Renal cortex interstitium (tissue), 11 donors: ENCODE data around the gene KL. TPM values are rescaled to one million over a fixed set of nuclear protein-coding genes. Genes with fewer than 3 reads are reported as not detected.

Experiments used
- DNase-seq, 11 donors: peaks; one replicate each; pipeline ENCODE4 v3.0.0-alpha.2; 2013; ENCODE audit warnings: low read depth in 9 of 11, low spot score in 4 of 11; ENCODE audit errors: extremely low read depth in 1 of 11
- polyA plus RNA-seq, 3 donors: library from polyadenylated mRNA; unstranded; fragments of 120-200 nt; gene quantifications; one replicate each; pipeline ENCODE4 v1.2.1, GENCODE V29; 2013; ENCODE audit not compliant: insufficient read length in 3 of 3

KL gene
- polyA plus RNA-seq, 3 donors = 34.5 to 62.0 (median 41.8) TPM

DNA sequence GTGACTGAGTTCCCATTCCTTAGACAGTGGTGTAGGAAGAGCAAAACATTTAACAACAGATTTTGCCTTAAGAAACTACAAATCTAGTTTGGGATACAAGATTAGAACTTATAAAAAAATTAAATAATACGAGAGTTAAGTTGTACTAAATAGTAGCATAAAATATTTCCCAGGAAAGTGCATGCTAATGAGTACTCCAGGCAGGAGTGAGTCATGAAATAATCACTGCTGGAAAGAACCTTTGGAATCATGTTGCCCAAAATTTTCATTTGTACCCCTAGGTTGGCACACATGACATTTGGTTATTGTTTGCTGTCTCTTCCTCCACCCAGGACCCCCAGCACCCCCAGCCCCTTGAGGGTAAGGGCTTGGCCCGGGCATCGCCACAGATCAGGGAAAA, 26.3 kb upstream of the KL start:
- no peak for DNase-seq

DNA sequence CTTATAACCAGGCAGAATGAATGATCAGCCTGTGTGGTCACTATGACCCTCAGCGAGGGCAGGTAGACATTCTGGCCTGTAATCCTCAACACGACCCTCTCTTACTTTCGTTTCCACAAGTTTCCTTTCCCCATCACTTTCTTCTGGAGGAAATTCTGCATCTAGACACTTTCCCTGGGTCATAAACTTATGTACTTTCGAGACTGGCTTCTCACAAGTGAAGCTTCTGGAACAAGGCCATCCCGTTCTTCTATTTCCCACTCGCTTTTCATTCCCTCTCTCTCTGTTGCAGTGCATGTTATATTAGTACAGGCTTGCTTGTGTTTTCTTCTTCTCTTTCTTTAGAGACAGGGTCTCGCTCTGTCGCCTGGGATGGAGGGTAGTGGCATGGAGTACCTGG, 23.1 kb upstream of the KL start:
- DNase-seq = no peak

DNA sequence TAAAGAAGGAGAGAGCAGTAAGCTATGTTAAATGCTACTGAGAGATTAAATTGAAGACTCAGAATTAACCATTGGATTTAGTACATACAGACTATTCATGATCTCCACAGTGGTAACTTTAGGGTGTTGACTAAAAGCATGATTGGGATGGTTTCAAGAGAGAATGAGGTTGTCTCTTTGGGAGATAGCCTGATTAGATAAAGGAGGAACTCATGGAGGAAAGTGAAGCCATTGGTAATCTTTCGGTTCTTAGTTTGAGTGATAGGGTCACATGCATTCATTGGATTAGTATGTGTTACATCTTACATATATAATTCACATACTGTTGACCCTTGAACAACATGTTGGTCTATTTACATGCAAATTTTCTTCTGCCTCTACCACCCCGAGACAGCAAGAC, 18.8 kb upstream of the KL start:
- no peak for DNase-seq

DNA sequence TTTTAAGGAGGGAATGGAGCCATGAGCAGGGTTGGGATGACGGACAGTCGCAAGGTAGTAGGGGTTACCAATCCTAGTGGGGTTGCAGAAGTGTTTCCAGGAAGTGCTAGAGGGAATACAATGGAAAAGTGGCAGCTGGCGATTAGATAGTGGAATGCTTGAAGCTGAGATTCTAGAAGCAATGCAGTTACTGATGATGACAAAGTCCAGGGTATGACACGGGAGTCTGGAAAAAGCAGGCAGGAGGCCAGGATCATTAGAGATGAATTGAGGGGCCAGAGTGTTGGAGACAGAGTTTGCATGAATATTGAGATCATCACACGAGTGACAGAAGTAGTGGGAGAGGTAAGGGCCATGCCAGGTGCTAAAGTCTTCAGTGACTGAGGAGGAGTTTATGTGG, 17.3 kb upstream of the KL start:
- DNase-seq = no peak

GRCh38 chr13:33000365-33000764, 15.9 kb upstream of the KL start:
- no peak for DNase-seq

GRCh38 chr13:33003458-33004019, 12.7 kb upstream of the KL start:
- DNase-seq = no peak

- DNase-seq = no peak
Observed at GRCh38 chr13:33004511-33004910, 11.7 kb upstream of the KL start.

GRCh38 chr13:33006134-33006533, 10.1 kb upstream of the KL start:
- no peak for DNase-seq

DNA sequence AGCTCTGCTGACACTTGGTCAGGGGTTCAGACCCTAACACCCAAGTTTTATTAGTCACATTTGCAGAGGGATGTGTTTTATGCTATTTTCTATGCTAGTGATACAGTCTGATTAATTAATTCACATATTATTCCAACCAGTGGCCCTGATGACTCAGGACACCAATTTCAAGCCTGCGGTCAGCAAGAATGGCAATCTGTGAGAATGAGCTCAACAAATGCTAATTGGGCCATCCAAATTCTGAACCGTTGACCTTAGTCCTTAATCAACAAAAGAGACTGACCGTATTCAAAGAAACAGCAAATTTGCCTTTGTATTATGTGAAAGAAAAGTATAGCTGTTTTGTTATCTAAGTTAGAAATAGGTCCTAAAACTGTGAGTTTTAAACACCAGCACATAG, 9.6 kb upstream of the KL start:
- no peak for DNase-seq

DNA sequence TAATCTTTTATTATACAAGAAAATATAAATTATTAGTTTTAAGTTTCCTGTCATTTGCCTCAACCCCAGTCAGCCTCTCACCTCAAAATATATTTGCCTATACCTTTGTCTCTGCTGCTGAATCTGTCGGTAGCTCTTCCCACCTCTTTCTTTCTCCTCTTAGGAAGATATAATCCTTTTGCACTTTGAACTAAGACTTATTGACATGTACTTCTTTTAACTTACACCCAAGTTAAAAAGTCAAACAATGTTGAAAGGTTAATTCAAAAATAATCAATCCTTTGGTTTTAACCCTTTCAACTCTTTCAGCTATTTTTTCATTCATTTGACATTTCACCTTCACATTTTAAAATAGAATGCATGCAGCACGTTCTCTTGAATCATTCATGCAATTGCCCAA, 9.0 kb upstream of the KL start:
- DNase-seq = no peak

GRCh38 chr13:33007950-33008349, 8.3 kb upstream of the KL start:
- no peak for DNase-seq

DNA sequence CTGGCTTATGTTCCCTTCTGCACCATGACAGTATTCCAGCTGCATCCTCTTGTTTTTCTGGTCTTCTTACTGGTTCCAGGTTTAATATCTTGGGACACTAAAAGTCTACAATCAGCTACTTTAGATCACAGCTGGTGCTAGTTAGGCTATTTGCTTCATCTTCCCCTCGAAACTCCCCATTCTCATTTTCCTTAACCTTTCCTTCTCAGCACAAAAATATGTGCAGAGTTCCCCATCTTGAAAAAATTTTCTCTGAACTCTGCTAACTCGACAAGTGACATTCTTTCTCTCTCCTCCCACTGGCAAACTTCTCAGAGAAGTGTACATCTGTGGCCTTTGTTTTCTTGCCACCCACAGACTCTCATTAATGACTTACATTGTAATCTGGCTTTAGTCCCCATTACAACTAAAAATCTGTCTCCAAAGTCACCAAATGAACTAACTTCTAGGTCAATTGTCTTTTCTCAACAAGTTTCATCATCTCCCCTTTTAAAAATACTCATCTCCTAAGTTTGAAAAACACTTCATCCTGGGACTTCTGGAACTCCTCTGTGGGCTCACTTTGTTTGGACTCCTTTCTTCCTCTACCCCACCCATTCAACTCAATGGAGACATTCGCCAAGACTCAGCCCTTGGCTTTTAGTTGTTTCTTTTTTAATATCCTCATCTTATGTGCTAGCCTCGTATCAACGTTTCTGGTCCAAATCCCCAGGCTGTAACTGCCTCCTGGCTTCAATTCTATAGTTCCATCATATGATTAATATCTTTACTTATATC, 7.1 kb upstream of the KL start:
- DNase-seq = no peak

GRCh38 chr13:33011828-33012470, 4.3 kb upstream of the KL start:
- DNase-seq = no peak

- no peak for DNase-seq
Observed at GRCh38 chr13:33014291-33014690, 1.9 kb upstream of the KL start.

DNA sequence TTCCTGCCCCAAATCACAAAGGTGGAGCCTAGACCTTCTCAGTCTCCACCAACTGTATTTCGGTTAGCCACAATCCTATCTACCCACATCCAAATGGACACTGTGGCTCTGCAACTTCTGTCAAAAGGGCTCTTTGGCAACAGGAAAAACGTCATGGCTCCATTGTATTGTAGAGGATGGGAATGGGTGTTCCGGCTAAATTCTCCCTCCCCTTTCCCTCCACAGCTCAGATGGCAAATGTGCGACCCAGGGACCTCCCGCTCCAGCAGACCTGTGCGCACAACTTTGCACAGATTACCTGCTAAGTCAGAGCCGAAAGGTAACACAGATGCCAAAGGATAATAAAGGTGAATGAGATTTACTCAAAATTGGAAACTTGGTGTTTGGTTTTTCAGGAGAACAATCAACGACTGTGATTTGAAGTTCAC, 968 bp upstream of the KL start:
- no peak for DNase-seq

DNA sequence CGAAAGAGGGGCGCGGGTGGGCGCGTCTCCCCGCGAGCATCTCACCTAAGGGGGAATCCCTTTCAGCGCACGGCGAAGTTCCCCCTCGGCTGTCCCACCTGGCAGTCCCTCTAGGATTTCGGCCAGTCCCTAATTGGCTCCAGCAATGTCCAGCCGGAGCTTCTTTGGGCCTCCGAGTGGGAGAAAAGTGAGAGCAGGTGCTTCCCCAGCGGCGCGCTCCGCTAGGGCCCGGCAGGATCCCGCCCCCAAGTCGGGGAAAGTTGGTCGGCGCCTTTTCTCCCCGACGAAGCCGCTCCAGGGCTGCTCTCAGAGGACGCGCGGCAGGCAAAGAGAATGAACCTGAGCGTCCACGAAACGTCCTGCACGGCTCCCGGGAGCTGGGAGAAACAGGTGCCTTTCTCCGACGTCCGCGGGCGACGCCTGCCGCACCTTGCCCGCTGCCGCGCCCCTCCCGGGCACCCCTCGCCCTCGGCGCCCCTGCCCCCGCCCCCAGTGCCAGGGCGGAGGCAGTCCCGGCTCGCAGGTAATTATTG, 366 bp upstream of the KL start:
- DNase-seq = peak in 3 of 11 donors; percentile 21 to 40 (median 32)

GRCh38 chr13:33017323-33017929, 1.2 kb downstream of the KL start:
- peak in 7 of 11 donors; percentile 22 to 65 (median 53) for DNase-seq

DNA sequence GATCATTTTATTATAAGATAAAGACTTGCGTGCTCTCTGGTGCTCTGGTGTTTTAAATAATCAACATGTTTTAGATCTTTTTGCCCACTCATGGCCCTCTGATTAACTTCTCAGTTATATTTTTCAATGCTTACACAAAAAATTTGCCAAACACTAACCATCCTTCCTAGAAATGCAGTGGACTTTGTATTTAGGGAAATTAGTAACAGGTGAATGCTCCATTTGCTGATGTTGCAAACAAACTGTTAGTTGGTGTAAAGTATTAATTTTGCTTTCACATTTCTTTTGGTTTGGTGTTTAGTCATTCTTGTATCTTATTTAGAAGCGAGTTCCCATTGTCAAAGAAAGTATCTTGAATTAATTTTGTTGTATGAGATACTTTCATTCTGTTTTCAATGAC, 2.7 kb downstream of the KL start:
- no peak for DNase-seq

GRCh38 chr13:33022986-33023385, 6.8 kb downstream of the KL start:
- DNase-seq = no peak

GRCh38 chr13:33025220-33025744, 9.1 kb downstream of the KL start:
- no peak for DNase-seq
